HEK293 (cell line): ENCODE results near the gene DCUN1D3.

Source experiments
- CTCF ChIA-PET: fragments of 350-600 bp; formaldehyde crosslinking; extraction: SDS; loops from one replicate; lab custom pipeline; 2021; ENCODE audit warnings: antibody characterized with exemption; lab: Yijun Ruan, JAX
- POLR2A ChIA-PET: fragments of 300-600 bp; formaldehyde crosslinking; extraction: SDS; loops from one replicate; lab custom pipeline; 2020; ENCODE audit warnings: antibody characterized with exemption, inconsistent platforms; lab: Yijun Ruan, JAX
- H3K27ac ChIP-seq: fragments of 200-500 bp; sonication (Bioruptor generic); 2 replicates; pipeline ENCODE4 v1.5.1; 2014; ENCODE audit warnings: low read depth, low read length, control low read depth, inconsistent platforms; ENCODE audit errors: extremely low read depth
- H3K36me3 ChIP-seq, 2 experiments: fragments of 200-500 bp in 1 of 2; sonication (Bioruptor generic) in 1 of 2; 1 replicate in 1 of 2; 2 replicates in 1 of 2; pipeline ENCODE4 v1.5.1; 2014 to 2017; ENCODE audit warnings: inconsistent platforms in 2 of 2, low read length in 2 of 2; ENCODE audit not compliant: control insufficient read depth in 2 of 2, insufficient read depth in 1 of 2
- H3K4me1 ChIP-seq: fragments of 200-500 bp; sonication (Bioruptor generic); 2 replicates; pipeline ENCODE4 v1.5.1; 2014; ENCODE audit warnings: mild to moderate bottlenecking, low read length, inconsistent platforms; ENCODE audit not compliant: control insufficient read depth, insufficient read depth
- H3K4me3 ChIP-seq: 2 replicates; pipeline ENCODE4 v1.5.1; 2011; ENCODE audit warnings: low read depth, mild to moderate bottlenecking, control low read depth, low read length, moderate library complexity
- H3K9me3 ChIP-seq: fragments of 200-500 bp; sonication (Bioruptor generic); 2 replicates; pipeline ENCODE4 v1.5.1; 2014; ENCODE audit warnings: low read depth, low read length, inconsistent platforms; ENCODE audit not compliant: control insufficient read depth, insufficient read depth
- GLIS1 ChIP-seq: fragments of 450-650 bp; formaldehyde crosslinking; IDR thresholded peaks from 2 replicates; pipeline ENCODE4 v1.5.1; 2016; ENCODE audit warnings: missing biosample characterization, missing genetic modification characterization
- KLF7 ChIP-seq: fragments of 450-650 bp; formaldehyde crosslinking; IDR thresholded peaks from 2 replicates; pipeline ENCODE4 v1.5.1; 2016; ENCODE audit warnings: missing biosample characterization, missing genetic modification characterization, borderline replicate concordance
- PRDM1 ChIP-seq: fragments of 450-650 bp; formaldehyde crosslinking; IDR thresholded peaks from 2 replicates; pipeline ENCODE4; 2016; ENCODE audit warnings: missing biosample characterization, missing genetic modification characterization
- SP7 ChIP-seq: fragments of 450-650 bp; formaldehyde crosslinking; IDR thresholded peaks from 2 replicates; pipeline ENCODE4 v1.5.1; 2016; ENCODE audit warnings: missing biosample characterization, missing genetic modification characterization
- YY1 ChIP-seq: fragments of 450-650 bp; formaldehyde crosslinking; IDR thresholded peaks from 2 replicates; pipeline ENCODE4 v1.5.1; 2018; ENCODE audit warnings: missing biosample characterization, missing genetic modification characterization
- ZBTB17 ChIP-seq: fragments of 450-650 bp; formaldehyde crosslinking; IDR thresholded peaks from 2 replicates; pipeline ENCODE4 v1.5.1; 2016; ENCODE audit warnings: missing biosample characterization, missing genetic modification characterization
- ZFHX2 ChIP-seq: fragments of 450-650 bp; formaldehyde crosslinking; conservative IDR thresholded peaks from 2 replicates; pipeline ENCODE4 v1.5.1; 2016; ENCODE audit warnings: missing biosample characterization, missing genetic modification characterization
- ZNF112 ChIP-seq: fragments of 450-650 bp; formaldehyde crosslinking; IDR thresholded peaks from 2 replicates; pipeline ENCODE4 v1.5.0; 2017; ENCODE audit warnings: missing biosample characterization, missing genetic modification characterization
- ZNF174 ChIP-seq: fragments of 450-650 bp; formaldehyde crosslinking; IDR thresholded peaks from 2 replicates; pipeline ENCODE4 v1.5.0; 2017; ENCODE audit warnings: missing biosample characterization, mild to moderate bottlenecking, missing genetic modification characterization
- ZNF266 ChIP-seq: fragments of 450-650 bp; formaldehyde crosslinking; IDR thresholded peaks from 2 replicates; pipeline ENCODE4 v1.5.1; 2016; ENCODE audit warnings: missing biosample characterization, missing genetic modification characterization, low read depth
- ZNF423 ChIP-seq: fragments of 450-650 bp; formaldehyde crosslinking; IDR thresholded peaks from 2 replicates; pipeline ENCODE4 v1.5.1; 2016; ENCODE audit warnings: missing biosample characterization, missing genetic modification characterization
- ZNF501 ChIP-seq: fragments of 450-650 bp; formaldehyde crosslinking; IDR thresholded peaks from 2 replicates; pipeline ENCODE4 v1.5.1; 2016; ENCODE audit warnings: missing biosample characterization, missing genetic modification characterization
- ZNF558 ChIP-seq: fragments of 450-650 bp; formaldehyde crosslinking; IDR thresholded peaks from 2 replicates; pipeline ENCODE4 v1.5.1; 2016; ENCODE audit warnings: missing biosample characterization, missing genetic modification characterization
- ZNF585B ChIP-seq: fragments of 450-650 bp; formaldehyde crosslinking; IDR thresholded peaks from 2 replicates; pipeline ENCODE4 v1.5.1; 2016; ENCODE audit warnings: missing biosample characterization, missing genetic modification characterization
- TF ChIP-seq, protein P1 (sequence below): fragments of 450-650 bp; formaldehyde crosslinking; IDR thresholded peaks from 2 replicates; pipeline ENCODE4 v1.5.1; 2016; ENCODE audit warnings: missing biosample characterization, missing genetic modification characterization
- TF ChIP-seq, protein P2 (sequence below): fragments of 450-650 bp; formaldehyde crosslinking; IDR thresholded peaks from 2 replicates; pipeline ENCODE4 v1.5.1; 2016; ENCODE audit warnings: missing biosample characterization, missing genetic modification characterization

The DCUN1D3 gene

DNA sequence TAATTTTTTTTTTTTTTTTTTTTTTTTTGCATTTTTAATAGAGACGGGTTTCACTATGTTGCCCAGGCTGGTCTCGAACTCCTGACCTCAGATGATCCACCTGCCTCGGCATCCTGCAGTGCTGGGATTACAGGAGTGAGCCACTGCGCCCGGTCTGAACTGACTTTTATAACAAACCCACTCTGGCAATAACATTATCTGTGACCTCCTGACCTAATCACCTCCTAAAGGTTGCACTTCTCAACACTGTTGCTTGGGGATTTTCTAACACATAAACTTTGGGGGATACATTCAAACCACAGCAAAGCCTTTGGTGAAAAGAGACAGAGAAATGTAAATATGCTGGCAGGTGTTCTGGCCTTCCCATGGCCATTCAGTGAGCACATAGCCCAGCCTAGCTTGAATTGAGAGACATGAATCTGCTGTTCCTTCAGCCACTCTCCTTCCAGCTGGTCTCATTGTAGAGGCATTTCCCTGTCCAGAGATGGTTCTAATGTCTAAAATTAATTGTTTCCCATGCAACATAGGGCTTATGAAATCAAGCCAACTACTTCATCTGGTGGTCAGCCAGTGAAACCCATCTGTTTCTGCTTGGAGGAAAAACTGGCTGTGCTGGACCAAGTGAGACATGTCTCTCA, 28.7 kb upstream of the DCUN1D3 start:
- CTCF ChIA-PET, result no interaction called here
- no peak overlapping the region for H3K27ac ChIP-seq
- peaks cover 0 to 4% of the 10 kb centered on the region in 2 experiments; a peak in 1 of 3 replicates for H3K36me3 ChIP-seq
- H3K4me1 ChIP-seq, result no peaks in the 10 kb centered on the region
- no peak for TF ChIP-seq PRDM1 (tag by site-specific recombination)
- TF ChIP-seq ZNF558 (tag by site-specific recombination), result peak; percentile 48; the same call in 1 of the 2 replicates
- TF ChIP-seq, protein P1, sequence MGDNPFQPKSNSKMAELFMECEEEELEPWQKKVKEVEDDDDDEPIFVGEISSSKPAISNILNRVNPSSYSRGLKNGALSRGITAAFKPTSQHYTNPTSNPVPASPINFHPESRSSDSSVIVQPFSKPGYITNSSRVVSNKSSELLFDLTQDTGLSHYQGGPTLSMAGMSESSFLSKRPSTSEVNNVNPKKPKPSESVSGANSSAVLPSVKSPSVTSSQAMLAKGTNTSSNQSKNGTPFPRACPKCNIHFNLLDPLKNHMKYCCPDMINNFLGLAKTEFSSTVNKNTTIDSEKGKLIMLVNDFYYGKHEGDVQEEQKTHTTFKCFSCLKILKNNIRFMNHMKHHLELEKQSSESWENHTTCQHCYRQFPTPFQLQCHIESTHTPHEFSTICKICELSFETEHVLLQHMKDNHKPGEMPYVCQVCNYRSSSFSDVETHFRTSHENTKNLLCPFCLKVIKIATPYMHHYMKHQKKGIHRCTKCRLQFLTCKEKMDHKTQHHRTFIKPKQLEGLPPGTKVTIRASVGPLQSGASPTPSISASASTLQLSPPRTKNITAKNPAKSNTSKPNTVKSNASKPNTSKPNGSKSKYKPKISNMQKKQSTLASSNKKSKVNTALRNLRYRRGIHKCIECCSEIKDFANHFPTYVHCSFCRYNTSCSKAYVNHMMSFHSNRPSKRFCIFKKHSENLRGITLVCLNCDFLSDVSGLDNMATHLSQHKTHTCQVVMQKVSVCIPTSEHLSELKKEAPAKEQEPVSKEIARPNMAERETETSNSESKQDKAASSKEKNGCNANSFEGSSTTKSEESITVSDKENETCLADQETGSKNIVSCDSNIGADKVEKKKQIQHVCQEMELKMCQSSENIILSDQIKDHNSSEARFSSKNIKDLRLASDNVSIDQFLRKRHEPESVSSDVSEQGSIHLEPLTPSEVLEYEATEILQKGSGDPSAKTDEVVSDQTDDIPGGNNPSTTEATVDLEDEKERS (tag by site-specific recombination), result no peak
- POLR2A ChIA-PET, result interaction anchor here (0.6 kb wide), 1 partner anchor 1064 kb away, joined by 3 read pairs; no protein-coding TSS in a partner anchor
- H3K9me3 ChIP-seq, result no peaks in the 10 kb centered on the region
- H3K4me3 ChIP-seq, result no peak overlapping the region

- ChIA-PET POLR2A (no interaction called here), CTCF (no interaction called here)
- Histone ChIP-seq H3K4me3 (no peak overlapping the region), H3K36me3 (peaks cover 0 to 5% of the 10 kb centered on the region in 2 experiments; a peak in 2 of 3 replicates), H3K27ac (no peak overlapping the region), H3K9me3 (no peaks in the 10 kb centered on the region), H3K4me1 (no peaks in the 10 kb centered on the region)
- TF ChIP-seq GLIS1 (tag by site-specific recombination) (no peak), ZNF112 (tag by site-specific recombination) (no peak), SP7 (tag by site-specific recombination) (no peak), ZNF174 (tag by site-specific recombination) (no peak), KLF7 (tag by site-specific recombination) (no peak), YY1 (tag by site-specific recombination) (no peak), ZBTB17 (tag by site-specific recombination) (no peak), ZNF585B (no peak)
Measured at GRCh38 chr16:20925751-20926150, 25.6 kb upstream of the DCUN1D3 start.

- CTCF ChIA-PET, result no interaction called here
Measured at GRCh38 chr16:20923876-20924275, 23.7 kb upstream of the DCUN1D3 start.

More at GRCh38 chr16:20923876-20924275, 23.7 kb upstream of the DCUN1D3 start:
- TF ChIP-seq ZNF585B, result no peak
- no peak for TF ChIP-seq ZFHX2 (tag by site-specific recombination)
- TF ChIP-seq, protein P2, sequence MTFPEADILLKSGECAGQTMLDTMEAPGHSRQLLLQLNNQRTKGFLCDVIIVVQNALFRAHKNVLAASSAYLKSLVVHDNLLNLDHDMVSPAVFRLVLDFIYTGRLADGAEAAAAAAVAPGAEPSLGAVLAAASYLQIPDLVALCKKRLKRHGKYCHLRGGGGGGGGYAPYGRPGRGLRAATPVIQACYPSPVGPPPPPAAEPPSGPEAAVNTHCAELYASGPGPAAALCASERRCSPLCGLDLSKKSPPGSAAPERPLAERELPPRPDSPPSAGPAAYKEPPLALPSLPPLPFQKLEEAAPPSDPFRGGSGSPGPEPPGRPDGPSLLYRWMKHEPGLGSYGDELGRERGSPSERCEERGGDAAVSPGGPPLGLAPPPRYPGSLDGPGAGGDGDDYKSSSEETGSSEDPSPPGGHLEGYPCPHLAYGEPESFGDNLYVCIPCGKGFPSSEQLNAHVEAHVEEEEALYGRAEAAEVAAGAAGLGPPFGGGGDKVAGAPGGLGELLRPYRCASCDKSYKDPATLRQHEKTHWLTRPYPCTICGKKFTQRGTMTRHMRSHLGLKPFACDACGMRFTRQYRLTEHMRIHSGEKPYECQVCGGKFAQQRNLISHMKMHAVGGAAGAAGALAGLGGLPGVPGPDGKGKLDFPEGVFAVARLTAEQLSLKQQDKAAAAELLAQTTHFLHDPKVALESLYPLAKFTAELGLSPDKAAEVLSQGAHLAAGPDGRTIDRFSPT (tag by site-specific recombination), result no peak
- no peak for TF ChIP-seq ZNF423 (tag by site-specific recombination)
- no peak for TF ChIP-seq ZNF501 (tag by site-specific recombination)
- TF ChIP-seq ZNF266 (tag by site-specific recombination), result no peak
- Histone ChIP-seq H3K36me3 (peaks cover 0 to 10% of the 10 kb centered on the region in 2 experiments; a peak in 2 of 3 replicates), H3K4me3 (no peak overlapping the region), H3K9me3 (no peaks in the 10 kb centered on the region), H3K27ac (no peak overlapping the region), H3K4me1 (no peaks in the 10 kb centered on the region)
- POLR2A ChIA-PET, result no interaction called here
